H4 (cell line): ENCODE data around the gene TOMM40. TPM values are rescaled to one million over a fixed set of nuclear protein-coding genes. Genes with fewer than 3 reads are reported as not detected.
"Not testable (repeated sequence)": the region's sequence is repeated elsewhere in the genome, so short reads cannot be mapped to it uniquely, and the experiment has no call there.

Experiments
- DNase-seq: peaks from one replicate; pipeline ENCODE4 v3.0.0-alpha.2; 2015; ENCODE audit warnings: low spot score
- total RNA-seq: library from RNA; depleted of rRNA; stranded (reverse); fragments of >200 nt; shearing (Covaris generic); gene quantifications from 2 replicates; pipeline ENCODE4 v1.2.3, GENCODE V29; 2014; rRNA removed

Gene TOMM40
- 59.0 and 68.6 TPM in 2 replicates for total RNA-seq

DNA sequence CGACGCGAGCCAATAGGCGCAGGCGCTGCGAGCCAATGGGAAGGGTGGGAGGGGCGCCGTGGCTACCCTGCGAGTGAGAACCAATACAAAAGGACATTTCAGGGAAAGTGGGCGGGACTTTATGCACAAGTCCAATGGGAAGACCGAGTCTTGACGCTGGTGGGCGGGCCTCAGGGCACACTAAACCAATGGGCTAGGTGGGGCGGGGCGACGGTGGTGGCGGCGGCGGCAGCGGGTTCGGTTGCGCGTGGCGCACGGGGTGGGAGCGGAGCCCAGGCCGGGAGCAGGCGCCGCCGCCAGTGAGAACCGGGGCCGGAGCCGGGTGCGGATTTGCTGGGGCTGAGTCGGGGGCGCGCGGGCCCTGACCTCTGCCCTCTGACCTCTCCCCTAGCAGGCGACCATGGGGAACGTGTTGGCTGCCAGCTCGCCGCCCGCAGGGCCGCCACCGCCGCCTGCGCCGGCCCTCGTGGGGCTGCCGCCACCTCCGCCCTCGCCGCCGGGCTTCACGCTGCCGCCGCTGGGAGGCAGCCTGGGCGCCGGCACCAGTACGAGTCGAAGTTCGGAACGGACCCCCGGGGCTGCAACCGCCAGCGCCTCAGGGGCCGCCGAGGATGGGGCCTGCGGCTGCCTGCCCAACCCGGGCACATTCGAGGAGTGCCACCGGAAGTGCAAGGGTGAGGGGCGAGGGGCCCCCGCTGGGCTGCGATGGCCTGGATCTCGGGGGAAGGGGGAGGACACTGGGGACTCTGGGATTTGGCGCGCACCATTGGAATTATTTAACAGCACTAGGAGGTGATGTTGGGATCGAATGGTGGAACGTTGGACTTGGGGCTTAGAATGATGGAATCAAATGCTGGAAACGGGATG is at the start of gene TOMM40:
TSS of gene TOMM40 (plus strand) at position 239 of the 867 bp plus-strand sequence. CDS start at position 401, 162 bp downstream.
- DNase-seq, result peak; percentile 98

DNA sequence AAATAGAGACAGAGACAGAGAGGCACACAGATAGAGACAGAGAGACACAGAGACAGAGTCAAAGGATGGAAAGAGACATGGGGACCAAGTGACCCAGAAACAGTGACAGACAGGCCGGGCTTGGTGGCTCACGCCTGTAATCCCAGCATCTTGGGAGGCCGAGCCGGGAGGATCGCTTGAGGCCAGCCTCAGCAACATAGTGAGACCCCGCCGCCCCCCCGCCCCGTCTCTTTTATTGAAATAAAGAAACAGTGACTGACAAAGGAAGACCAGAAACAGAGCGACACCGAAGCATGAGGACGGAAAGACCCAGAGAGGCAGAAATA is 45.8 kb upstream of the TOMM40 start:
- DNase-seq, result no peak

DNA sequence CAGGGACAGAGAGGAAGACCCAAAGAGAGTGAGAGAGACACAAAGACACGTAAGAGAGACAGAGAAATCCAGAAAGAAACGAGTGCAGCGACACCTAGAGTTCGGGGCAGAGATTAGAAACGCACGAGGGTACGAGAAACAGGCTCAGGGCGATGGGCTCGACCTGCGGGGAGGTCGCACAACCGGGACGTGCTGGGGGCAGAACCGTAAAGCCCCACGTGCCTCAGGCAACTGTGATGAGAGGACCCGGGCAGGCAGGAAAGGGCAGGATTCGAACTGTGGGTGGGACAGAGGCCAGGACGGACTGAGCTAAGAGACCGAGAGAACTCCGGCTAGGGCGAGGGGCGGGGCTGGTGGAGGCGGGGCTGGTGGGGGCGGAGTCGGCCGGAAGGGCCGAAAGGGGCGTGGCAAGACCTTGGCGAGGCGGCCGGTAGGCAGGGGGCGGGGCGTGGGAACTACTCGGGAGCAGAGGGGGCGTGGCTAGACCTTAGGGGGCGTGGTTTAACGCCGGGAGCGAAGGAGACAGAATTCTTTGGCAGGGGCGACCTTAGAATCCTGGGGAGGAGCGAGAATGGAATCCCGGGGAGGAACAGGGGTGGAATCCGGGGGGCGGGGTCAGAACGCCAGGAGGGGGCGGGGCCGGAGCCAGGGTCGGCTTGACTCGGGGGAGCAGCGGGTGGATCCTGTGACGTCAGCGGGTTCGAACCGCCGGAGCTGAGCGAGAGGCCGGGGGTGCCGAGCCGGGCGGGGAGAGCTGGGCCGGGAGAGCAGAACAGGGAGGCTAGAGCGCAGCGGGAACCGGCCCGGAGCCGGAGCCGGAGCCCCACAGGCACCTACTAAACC is 45.2 kb upstream of the TOMM40 start, which contains the start of gene NECTIN2:
TSS of gene NECTIN2 (plus strand) at position 686 of the 843 bp plus-strand sequence. CDS start 229 bp downstream, outside the sequence.
- DNase-seq, result peak; percentile 89

GRCh38 chr19:44846455-44847143 is 44.5 kb upstream of the TOMM40 start:
- DNase-seq, result no peak

DNA sequence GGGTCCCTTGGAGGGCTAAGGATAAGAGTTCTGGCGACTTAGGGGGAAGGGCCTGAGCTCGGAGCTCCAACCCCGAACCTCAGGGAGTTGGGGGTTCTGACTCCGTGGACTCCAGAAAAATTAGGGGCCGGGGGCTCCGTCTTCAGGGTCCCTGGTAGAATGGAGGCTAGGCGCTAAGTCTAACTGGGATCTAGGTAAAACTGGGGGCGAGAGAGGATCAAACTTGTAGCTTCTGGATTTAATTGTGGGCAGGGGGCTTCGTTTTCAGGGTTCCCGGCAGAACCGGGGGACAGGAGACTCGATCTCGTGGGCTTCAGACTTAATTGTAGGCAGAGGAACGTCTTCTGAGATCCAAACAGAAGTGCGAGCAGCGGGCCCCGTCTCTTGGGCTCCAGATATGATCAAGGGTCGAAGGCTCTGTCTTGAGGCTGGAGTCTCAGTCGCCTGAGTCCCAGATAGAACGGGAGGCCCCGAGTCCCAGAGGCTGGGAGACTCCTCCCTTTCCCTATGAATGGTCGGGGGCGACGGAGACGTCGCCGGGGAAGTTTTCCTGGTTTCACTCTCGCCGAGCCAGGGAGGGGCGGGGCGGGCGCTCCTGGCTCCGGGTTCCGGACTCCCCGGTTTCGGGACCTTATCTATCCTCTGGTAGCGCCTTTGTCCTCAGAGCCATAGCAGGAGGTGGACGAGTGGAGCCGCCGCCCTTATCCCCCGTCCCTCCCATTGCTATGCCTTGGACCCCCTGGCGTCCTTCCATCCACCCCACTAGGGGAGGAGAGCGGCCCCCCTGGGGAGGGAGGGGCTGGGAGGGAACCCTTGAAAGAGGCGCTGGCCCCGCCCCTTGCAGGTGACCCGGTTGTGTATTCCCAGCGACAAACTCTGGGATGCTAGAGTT is 43.7 kb upstream of the TOMM40 start:
- DNase-seq, result no peak

DNA sequence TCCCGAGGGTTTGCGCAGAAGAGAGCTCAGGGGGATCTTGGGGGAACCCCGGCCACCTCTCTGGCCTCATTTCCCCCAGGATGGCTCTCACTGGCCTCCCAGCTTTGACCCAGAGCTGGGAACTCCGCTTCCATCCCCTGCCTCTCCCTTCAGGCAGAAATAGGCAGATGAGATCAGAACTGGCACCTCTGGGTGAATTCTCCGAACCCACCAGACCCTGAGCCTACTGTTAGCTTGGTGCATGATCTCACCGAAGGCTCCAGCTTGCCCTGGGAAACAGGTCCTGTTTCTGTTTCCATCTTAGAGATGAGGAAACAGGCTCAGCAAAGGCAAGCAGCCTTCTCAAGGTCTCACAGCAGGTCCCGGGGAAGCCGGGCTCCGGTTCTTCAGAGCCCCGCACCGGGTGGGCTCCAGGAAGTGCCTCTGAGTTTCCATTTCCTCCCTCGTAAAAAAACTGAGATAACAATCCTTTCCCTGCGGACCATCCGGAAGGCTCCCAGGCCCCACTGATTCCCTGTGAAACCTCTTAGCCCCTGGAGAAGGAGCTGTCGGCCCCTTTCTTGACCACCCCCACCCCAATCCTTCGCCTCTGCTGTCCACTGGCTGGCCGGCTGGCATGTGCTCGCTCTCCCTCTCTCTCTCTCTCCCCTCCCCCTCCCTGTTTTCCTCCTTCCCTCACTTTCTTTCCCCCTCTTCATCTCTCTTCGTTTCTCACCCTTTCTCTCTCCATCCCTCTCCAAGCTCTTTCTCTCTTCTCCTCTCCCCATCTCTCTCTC is 42.8 kb upstream of the TOMM40 start:
- no peak for DNase-seq

- DNase-seq, result no peak
Measured at GRCh38 chr19:44848812-44849447, 42.1 kb upstream of the TOMM40 start.

- no peak for DNase-seq
Measured at GRCh38 chr19:44850641-44851109, 40.4 kb upstream of the TOMM40 start.

GRCh38 chr19:44851427-44851826 is 39.6 kb upstream of the TOMM40 start:
- DNase-seq, result no peak

DNA sequence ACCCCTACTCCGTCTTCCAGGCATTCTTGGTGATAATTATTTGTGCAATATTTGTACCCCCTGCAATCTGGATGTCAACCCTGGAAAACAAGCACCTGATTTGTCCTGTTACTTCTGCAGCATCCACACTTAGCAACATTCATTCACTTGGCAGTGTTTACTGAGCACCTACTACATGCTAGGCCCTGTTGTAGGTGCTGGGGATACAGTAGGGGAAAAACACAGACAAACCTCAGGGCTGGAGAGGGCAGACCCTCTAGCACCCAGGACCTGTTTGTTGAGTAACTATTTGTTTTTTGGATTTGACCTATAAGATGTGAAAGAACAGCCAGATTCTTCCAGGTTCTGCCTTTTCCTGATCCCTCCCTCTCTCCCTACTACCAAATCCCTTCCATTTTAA is 35.4 kb upstream of the TOMM40 start:
- no peak for DNase-seq

- DNase-seq, result no peak
Measured at GRCh38 chr19:44856421-44857083, 34.5 kb upstream of the TOMM40 start.

DNA sequence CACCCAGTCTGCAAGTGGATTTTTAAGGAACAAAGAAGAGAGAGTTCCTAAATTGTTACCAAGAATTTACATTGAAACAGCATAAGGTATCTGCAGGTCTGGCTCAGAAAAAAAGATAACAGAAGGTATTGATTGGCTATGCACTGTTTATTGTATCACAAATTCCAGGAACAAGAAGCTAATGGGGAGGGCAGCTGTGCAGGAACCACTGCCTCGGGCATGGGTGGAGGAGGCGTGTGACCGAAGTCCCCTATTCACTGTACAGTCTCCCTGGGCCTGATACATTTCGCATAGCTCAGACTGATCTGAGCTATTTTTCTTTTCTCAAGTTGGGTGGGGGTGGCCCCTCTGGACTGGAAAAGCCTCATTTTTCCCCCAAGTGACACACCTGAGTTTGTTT is 33.2 kb upstream of the TOMM40 start:
- no peak for DNase-seq

DNA sequence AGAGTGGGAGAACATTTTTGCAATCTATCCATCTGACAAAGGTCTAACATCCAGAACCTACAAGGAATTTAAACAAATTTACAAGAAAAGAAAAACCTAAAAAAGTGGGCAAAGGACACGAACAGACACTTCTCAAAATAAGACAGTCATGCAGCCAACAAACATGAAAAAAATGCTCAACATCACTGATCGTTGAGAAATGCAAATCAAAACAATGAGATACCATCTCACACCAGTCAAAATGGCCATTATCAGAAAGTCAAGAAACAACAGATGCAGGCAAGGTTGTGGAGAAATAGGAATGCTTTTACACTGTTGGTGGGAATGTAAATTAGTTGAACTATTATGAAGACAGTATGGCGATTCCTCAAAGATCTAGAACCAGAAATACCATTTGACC is 29.5 kb upstream of the TOMM40 start:
- DNase-seq, result not testable (repeated sequence)

- no peak for DNase-seq
Measured at GRCh38 chr19:44863990-44864389, 27.1 kb upstream of the TOMM40 start.

GRCh38 chr19:44865196-44865767 is 25.8 kb upstream of the TOMM40 start:
- DNase-seq, result no peak

DNA sequence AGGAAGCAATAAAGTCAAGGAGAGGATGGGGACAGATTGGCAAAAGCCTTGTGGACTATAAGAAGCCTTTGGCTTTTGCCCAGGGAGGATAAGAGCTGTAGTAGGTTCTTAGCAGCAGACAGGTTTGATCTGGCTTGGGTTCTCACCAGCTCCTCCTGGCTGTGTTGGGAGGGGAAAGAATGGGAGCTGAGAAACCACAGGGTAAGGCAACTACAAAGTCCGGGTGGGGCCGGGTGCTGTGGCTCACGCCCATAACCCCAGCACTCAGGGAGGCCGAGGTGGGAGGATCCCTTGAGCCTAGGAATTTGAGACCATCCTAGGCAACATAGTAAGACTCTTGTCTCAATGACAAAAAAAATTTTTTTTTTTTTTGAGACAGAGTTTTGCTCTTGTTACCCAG is 24.4 kb upstream of the TOMM40 start:
- DNase-seq, result no peak

- DNase-seq, result no peak
Measured at GRCh38 chr19:44867578-44867977, 23.5 kb upstream of the TOMM40 start.

GRCh38 chr19:44869733-44870470 is 21.2 kb upstream of the TOMM40 start:
- peak; percentile 59 for DNase-seq
